DMS79 treated with DMSO at 0.1 percent for 48 hours (cell line): Measurements from ENCODE around the gene INSC.

ENCODE experiments used
- DNase-seq: peaks from one replicate; lab custom pipeline; 2025; lab: John Stamatoyannopoulos, UW

INSC gene

GRCh38 chr11:15217416-15217815, 102.7 kb downstream of the INSC start:
- no peak for DNase-seq

- peak; percentile 96 for DNase-seq
Observed at GRCh38 chr11:15222777-15223176, 108.1 kb downstream of the INSC start.

GRCh38 chr11:15223318-15223717, 108.6 kb downstream of the INSC start:
- peak; percentile 65 for DNase-seq

GRCh38 chr11:15224466-15224865, 109.7 kb downstream of the INSC start:
- DNase-seq: no peak

GRCh38 chr11:15227011-15227410, 112.3 kb downstream of the INSC start:
- DNase-seq: no peak

GRCh38 chr11:15228331-15228849, 113.7 kb downstream of the INSC start:
- DNase-seq: no peak

GRCh38 chr11:15229069-15229468, 114.3 kb downstream of the INSC start:
- no peak for DNase-seq

- DNase-seq: no peak
Observed at GRCh38 chr11:15232496-15232895, 117.8 kb downstream of the INSC start.

GRCh38 chr11:15233371-15234165, 118.8 kb downstream of the INSC start:
- no peak for DNase-seq

- no peak for DNase-seq
Observed at GRCh38 chr11:15234796-15235195, 120.1 kb downstream of the INSC start.

- peak; percentile 11 for DNase-seq
Observed at GRCh38 chr11:15236559-15236958, 121.8 kb downstream of the INSC start.

- no peak for DNase-seq
Observed at GRCh38 chr11:15238856-15239255, 124.1 kb downstream of the INSC start.

GRCh38 chr11:15248749-15249148, 134.0 kb downstream of the INSC start:
- DNase-seq: no peak

GRCh38 chr11:15258433-15259165, 143.9 kb downstream of the INSC start:
- DNase-seq: peak; percentile 77

- peak; percentile 6 for DNase-seq
Observed at GRCh38 chr11:15266999-15267398, 152.3 kb downstream of the INSC start.

- no peak for DNase-seq
Observed at GRCh38 chr11:15268598-15268997, 153.9 kb downstream of the INSC start.

- DNase-seq: no peak
Observed at GRCh38 chr11:15275141-15275540, 160.4 kb downstream of the INSC start.

- peak; percentile 72 for DNase-seq
Observed at GRCh38 chr11:15276621-15277020, 161.9 kb downstream of the INSC start.

GRCh38 chr11:15278128-15278527, 163.4 kb downstream of the INSC start:
- no peak for DNase-seq

- no peak for DNase-seq
Observed at GRCh38 chr11:15280393-15280792, 165.7 kb downstream of the INSC start.

- DNase-seq: no peak
Observed at GRCh38 chr11:15282754-15283153, 168.0 kb downstream of the INSC start.

- no peak for DNase-seq
Observed at GRCh38 chr11:15286465-15286864, 171.7 kb downstream of the INSC start.

GRCh38 chr11:15288863-15289262, 174.1 kb downstream of the INSC start:
- DNase-seq: no peak
